OCI-LY7 (cell line): ENCODE data around the gene SIGLEC5. TPM values are rescaled to one million over a fixed set of nuclear protein-coding genes. Genes with fewer than 3 reads are reported as not detected.
A peak's percentile ranks its signal among the peaks of the same experiment; 100 is the strongest.

Source experiments
- BruUV-seq: library from RNA; stranded (reverse); fragments of 400-500 nt; replicated peaks from 2 replicates; lab custom pipeline; 2021; lab: Mats Ljungman, UMichigan
- CTCF ChIA-PET: fragments of 300-600 bp; sonication (Branson Sonifier 250); formaldehyde crosslinking; loops from one replicate; lab custom pipeline; 2022; ENCODE audit warnings: antibody characterized with exemption; ENCODE audit not compliant: unreplicated experiment; lab: Charles Lee
- POLR2A ChIA-PET: fragments of 300-600 bp; sonication (Branson Sonifier 250); formaldehyde crosslinking; loops from one replicate; lab custom pipeline; 2022; ENCODE audit warnings: antibody characterized with exemption; lab: Charles Lee
- DNase-seq: peaks from one replicate; pipeline ENCODE4 v3.0.0-alpha.2; 2015; ENCODE audit warnings: low spot score
- H2AFZ ChIP-seq: fragments of 200-600 bp; sonication (generic), shearing (Covaris generic); 2 replicates; pipeline ENCODE4 v1.6.1; 2014; ENCODE audit warnings: mild to moderate bottlenecking, antibody characterized with exemption, low read length, moderate library complexity
- H3K27ac ChIP-seq: fragments of 200-600 bp; sonication (generic); 2 replicates; pipeline ENCODE4 v1.5.1; 2014; ENCODE audit warnings: mixed run types, low read depth, mild to moderate bottlenecking, moderate library complexity, low read length, inconsistent platforms; ENCODE audit not compliant: poor library complexity, severe bottlenecking
- H3K36me3 ChIP-seq: fragments of 200-600 bp; sonication (generic); 2 replicates; pipeline ENCODE4 v1.6.1; 2014; ENCODE audit warnings: mild to moderate bottlenecking, antibody characterized with exemption, low read length, moderate library complexity, mixed read lengths; ENCODE audit not compliant: insufficient read depth
- H3K4me1 ChIP-seq: fragments of 200-600 bp; sonication (generic); 2 replicates; pipeline ENCODE4 v1.5.1; 2014; ENCODE audit warnings: mild to moderate bottlenecking, low read length; ENCODE audit not compliant: insufficient read depth, poor library complexity, severe bottlenecking
- H3K4me2 ChIP-seq: fragments of 200-600 bp; sonication (generic); 2 replicates; pipeline ENCODE4 v1.6.1; 2014; ENCODE audit warnings: mild to moderate bottlenecking, low read length
- H3K4me3 ChIP-seq: fragments of 200-600 bp; sonication (generic); 2 replicates; pipeline ENCODE4 v1.5.1; 2014; ENCODE audit warnings: mild to moderate bottlenecking, low read depth, low read length; ENCODE audit not compliant: poor library complexity, severe bottlenecking
- H3K79me2 ChIP-seq: fragments of 200-600 bp; sonication (generic); 2 replicates; pipeline ENCODE4 v1.6.1; 2016; ENCODE audit warnings: low read depth, mild to moderate bottlenecking, low read length, moderate library complexity, mixed read lengths; ENCODE audit not compliant: insufficient read depth
- H3K9me2 ChIP-seq: fragments of 200-600 bp; sonication (generic); 2 replicates; pipeline ENCODE4 v1.6.1; 2016; ENCODE audit warnings: mild to moderate bottlenecking, low read length, mixed read lengths; ENCODE audit not compliant: insufficient read depth
- H3K9me3 ChIP-seq: fragments of 200-600 bp; sonication (generic); 2 replicates; pipeline ENCODE4 v1.6.1; 2014; ENCODE audit warnings: mild to moderate bottlenecking, mixed run types, low read length, mixed read lengths
- H4K20me1 ChIP-seq: fragments of 200-600 bp; sonication (generic); 2 replicates; pipeline ENCODE4 v1.6.1; 2014; ENCODE audit warnings: mild to moderate bottlenecking, antibody characterized with exemption, low read length, moderate library complexity, mixed read lengths; ENCODE audit not compliant: insufficient read depth
- CTCF ChIP-seq: fragments of 200-600 bp; sonication (generic); conservative IDR thresholded peaks from 2 replicates; pipeline ENCODE4 v1.5.1; 2014; ENCODE audit warnings: mild to moderate bottlenecking, antibody characterized with exemption, low read length, moderate library complexity, mixed read lengths
- EZH2phosphoT487 ChIP-seq: fragments of 200-600 bp; sonication (generic); IDR thresholded peaks from 2 replicates; pipeline ENCODE4 v1.6.1; 2018; ENCODE audit warnings: low read depth, borderline replicate concordance, mild to moderate bottlenecking, mixed run types, antibody characterized with exemption, low read length, moderate library complexity, mixed read lengths
- intact Hi-C: fragments of 100-400 bp; cut with micrococcal nuclease; formaldehyde crosslinking; loops from one replicate; pipeline ENCODE4 v1.10.0; 2022; ENCODE audit not compliant: unreplicated experiment
- total RNA-seq, 2 experiments: library from RNA; depleted of rRNA in 1 of 2; stranded (reverse); fragments of >200 nt in 1 of 2; shearing (Covaris generic) in 1 of 2; gene quantifications; 2 replicates each; pipeline ENCODE4 v1.2.3, GENCODE V29; 2014 to 2022

SIGLEC5 gene
- total RNA-seq, 2 experiments from 2014 or later, result not detected

- ChIA-PET POLR2A (no interaction called here), CTCF (no interaction called here)
- no peaks in the 10 kb centered on the region for H3K9me3 ChIP-seq
- H3K79me2 ChIP-seq, result no peaks in the 10 kb centered on the region
- no peak overlapping the region for H3K4me3 ChIP-seq
- TF ChIP-seq CTCF (no peak), EZH2phosphoT487 (no peak)
- intact Hi-C loops, result no loop called here
- peak overlapping the region; percentile 23 for H3K4me2 ChIP-seq
- no TSS peak for BruUV-seq
- H2AFZ ChIP-seq, result no peak overlapping the region
- H3K27ac ChIP-seq, result peak overlapping the region; percentile 46
- no peaks in the 10 kb centered on the region for H3K36me3 ChIP-seq
- peaks cover 19% of the 10 kb centered on the region for H3K4me1 ChIP-seq
- H4K20me1 ChIP-seq, result no peaks in the 10 kb centered on the region
- DNase-seq, result peak; percentile 65
- no peaks in the 10 kb centered on the region for H3K9me2 ChIP-seq
These were observed 9.0 kb downstream of the SIGLEC5 start for GRCh38 chr19:51621178-51621577.

DNA sequence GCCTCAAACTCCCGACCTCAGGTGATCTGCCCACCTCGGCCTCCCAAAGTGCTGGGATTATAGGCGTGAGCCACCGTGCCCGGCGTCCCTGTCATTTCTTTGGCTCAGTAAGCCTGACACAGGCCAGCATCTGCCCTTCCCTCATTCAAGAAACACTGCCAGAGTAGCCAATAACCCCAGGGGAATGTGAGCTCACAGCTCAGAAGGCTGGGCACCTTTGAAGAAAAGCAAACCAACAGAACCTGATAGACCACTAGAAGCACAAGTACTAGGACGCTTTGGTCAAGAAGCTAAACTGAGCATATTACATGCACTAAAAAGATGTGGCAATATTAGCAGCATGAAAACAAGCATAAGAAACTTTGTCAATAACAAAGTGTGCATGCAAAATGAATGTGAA lies 14.2 kb downstream of the SIGLEC5 start:
- intact Hi-C loops, result no loop called here
- BruUV-seq, result no TSS peak
- ChIA-PET CTCF (no interaction called here), POLR2A (no interaction called here)
- no peaks in the 10 kb centered on the region for H3K79me2 ChIP-seq
- no peak overlapping the region for H3K27ac ChIP-seq
- no peaks in the 10 kb centered on the region for H3K9me3 ChIP-seq
- DNase-seq, result no peak
- TF ChIP-seq CTCF (no peak), EZH2phosphoT487 (no peak)
- no peak overlapping the region for H3K4me3 ChIP-seq
- H3K4me1 ChIP-seq, result peaks cover 10% of the 10 kb centered on the region
- H3K4me2 ChIP-seq, result no peak overlapping the region
- no peaks in the 10 kb centered on the region for H3K36me3 ChIP-seq
- no peaks in the 10 kb centered on the region for H4K20me1 ChIP-seq
- no peak overlapping the region for H2AFZ ChIP-seq
- H3K9me2 ChIP-seq, result no peaks in the 10 kb centered on the region

GRCh38 chr19:51614789-51615188 lies 15.4 kb downstream of the SIGLEC5 start:
- H3K36me3 ChIP-seq, result no peaks in the 10 kb centered on the region
- TF ChIP-seq EZH2phosphoT487 (no peak), CTCF (no peak)
- no peak overlapping the region for H3K4me3 ChIP-seq
- POLR2A ChIA-PET, result interaction anchor here (0.7 kb wide), 1 partner anchor 212 kb away, joined by 4 read pairs; no protein-coding TSS in a partner anchor
- no peak for DNase-seq
- H2AFZ ChIP-seq, result no peak overlapping the region
- no peaks in the 10 kb centered on the region for H3K9me2 ChIP-seq
- no peaks in the 10 kb centered on the region for H3K4me1 ChIP-seq
- no peaks in the 10 kb centered on the region for H4K20me1 ChIP-seq
- no TSS peak for BruUV-seq
- no peak overlapping the region for H3K4me2 ChIP-seq
- no peaks in the 10 kb centered on the region for H3K79me2 ChIP-seq
- CTCF ChIA-PET, result no interaction called here
- H3K9me3 ChIP-seq, result no peaks in the 10 kb centered on the region
- intact Hi-C loops, result no loop called here
- no peak overlapping the region for H3K27ac ChIP-seq
